NCI-H748 (cell line): ENCODE measurements around the gene TBC1D22B.

ENCODE experiments used
- DNase-seq: peaks from one replicate; lab custom pipeline; 2025; ENCODE audit not compliant: unreplicated experiment; lab: John Stamatoyannopoulos, UW

Gene TBC1D22B

GRCh38 chr6:37352384-37352783 is 94.8 kb downstream of the TBC1D22B start:
- no peak for DNase-seq

GRCh38 chr6:37353761-37354525 is 96.4 kb downstream of the TBC1D22B start, which contains the start of gene RNF8:
RNF8 (plus strand) TSS chr6:37353983; CDS start chr6:37354165, 182 bp downstream.
- DNase-seq, result peak; percentile 95

- DNase-seq, result peak; percentile 46
Observed at GRCh38 chr6:37354526-37355384, 97.2 kb downstream of the TBC1D22B start.

GRCh38 chr6:37357288-37357687 is 99.7 kb downstream of the TBC1D22B start:
- no peak for DNase-seq

- DNase-seq, result no peak
Observed at GRCh38 chr6:37357860-37358259, 100.3 kb downstream of the TBC1D22B start.

GRCh38 chr6:37359039-37359438 is 101.5 kb downstream of the TBC1D22B start:
- no peak for DNase-seq

GRCh38 chr6:37362101-37362828 is 104.7 kb downstream of the TBC1D22B start:
- DNase-seq, result no peak

GRCh38 chr6:37365791-37366190 is 108.2 kb downstream of the TBC1D22B start:
- DNase-seq, result peak; percentile 19

- peak; percentile 47 for DNase-seq
Observed at GRCh38 chr6:37366910-37367309, 109.3 kb downstream of the TBC1D22B start.

- DNase-seq, result no peak
Observed at GRCh38 chr6:37368961-37369320, 111.4 kb downstream of the TBC1D22B start.

- no peak for DNase-seq
Observed at GRCh38 chr6:37369321-37370201, 112.0 kb downstream of the TBC1D22B start.

GRCh38 chr6:37371154-37372083 is 113.8 kb downstream of the TBC1D22B start:
- DNase-seq, result no peak

GRCh38 chr6:37372116-37372515 is 114.5 kb downstream of the TBC1D22B start:
- no peak for DNase-seq

GRCh38 chr6:37373822-37374471 is 116.4 kb downstream of the TBC1D22B start:
- DNase-seq, result no peak

- DNase-seq, result no peak
Observed at GRCh38 chr6:37375376-37375775, 117.8 kb downstream of the TBC1D22B start.

- no peak for DNase-seq
Observed at GRCh38 chr6:37376078-37376743, 118.6 kb downstream of the TBC1D22B start.

GRCh38 chr6:37381579-37381978 is 124.0 kb downstream of the TBC1D22B start:
- peak; percentile 87 for DNase-seq
